Nephron (organoid): ENCODE results near the gene PPP6R2.

Source experiments
- H3K27ac Mint-ChIP-seq, 3 experiments: 2 replicates each; pipeline ENCODE4 v1.8.0; 2020; ENCODE audit warnings: mixed read lengths in 3 of 3, mild to moderate bottlenecking in 2 of 3, moderate library complexity in 1 of 3
- H3K27me3 Mint-ChIP-seq: 2 replicates; pipeline ENCODE4 v1.8.0; 2021; ENCODE audit warnings: low read depth, mild to moderate bottlenecking, moderate library complexity, mixed read lengths
- H3K36me3 Mint-ChIP-seq: 2 replicates; pipeline ENCODE4 v1.8.0; 2020; ENCODE audit warnings: low read depth, mixed read lengths
- H3K4me1 Mint-ChIP-seq: 2 replicates; pipeline ENCODE4 v1.8.0; 2020; ENCODE audit warnings: mixed read lengths
- H3K4me3 Mint-ChIP-seq, 3 experiments: 2 replicates each; pipeline ENCODE4 v1.8.0; 2020; ENCODE audit warnings: mild to moderate bottlenecking in 3 of 3, mixed read lengths in 3 of 3, moderate library complexity in 2 of 3
- H3K9me3 Mint-ChIP-seq: 2 replicates; pipeline ENCODE4 v1.8.0; 2020; ENCODE audit warnings: mixed read lengths
- TF ChIP-seq, protein P1 (sequence below), 3 experiments: fragments of 200-600 bp; sonication (generic); IDR thresholded peaks; one replicate each; pipeline ENCODE4 v1.5.0; 2021; ENCODE audit warnings: antibody characterized with exemption in 3 of 3; ENCODE audit not compliant: unreplicated experiment in 3 of 3

The PPP6R2 gene

GRCh38 chr22:50311606-50312351 lies 31.3 kb upstream of the PPP6R2 start:
- no peaks in the 10 kb centered on the region for H3K36me3 Mint-ChIP-seq
- no peak overlapping the region for H3K4me3 Mint-ChIP-seq
- peaks cover 7% of the 10 kb centered on the region for H3K4me1 Mint-ChIP-seq
- H3K27me3 Mint-ChIP-seq = peaks cover 6% of the 10 kb centered on the region
- H3K9me3 Mint-ChIP-seq = no peaks in the 10 kb centered on the region
- H3K27ac Mint-ChIP-seq = no peak overlapping the region
- TF ChIP-seq, protein P1, sequence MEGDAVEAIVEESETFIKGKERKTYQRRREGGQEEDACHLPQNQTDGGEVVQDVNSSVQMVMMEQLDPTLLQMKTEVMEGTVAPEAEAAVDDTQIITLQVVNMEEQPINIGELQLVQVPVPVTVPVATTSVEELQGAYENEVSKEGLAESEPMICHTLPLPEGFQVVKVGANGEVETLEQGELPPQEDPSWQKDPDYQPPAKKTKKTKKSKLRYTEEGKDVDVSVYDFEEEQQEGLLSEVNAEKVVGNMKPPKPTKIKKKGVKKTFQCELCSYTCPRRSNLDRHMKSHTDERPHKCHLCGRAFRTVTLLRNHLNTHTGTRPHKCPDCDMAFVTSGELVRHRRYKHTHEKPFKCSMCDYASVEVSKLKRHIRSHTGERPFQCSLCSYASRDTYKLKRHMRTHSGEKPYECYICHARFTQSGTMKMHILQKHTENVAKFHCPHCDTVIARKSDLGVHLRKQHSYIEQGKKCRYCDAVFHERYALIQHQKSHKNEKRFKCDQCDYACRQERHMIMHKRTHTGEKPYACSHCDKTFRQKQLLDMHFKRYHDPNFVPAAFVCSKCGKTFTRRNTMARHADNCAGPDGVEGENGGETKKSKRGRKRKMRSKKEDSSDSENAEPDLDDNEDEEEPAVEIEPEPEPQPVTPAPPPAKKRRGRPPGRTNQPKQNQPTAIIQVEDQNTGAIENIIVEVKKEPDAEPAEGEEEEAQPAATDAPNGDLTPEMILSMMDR (IDR thresholded peaks at IDR 0.05; ENCODE audit: unreplicated experiment in 3 of 3) = no peak

DNA sequence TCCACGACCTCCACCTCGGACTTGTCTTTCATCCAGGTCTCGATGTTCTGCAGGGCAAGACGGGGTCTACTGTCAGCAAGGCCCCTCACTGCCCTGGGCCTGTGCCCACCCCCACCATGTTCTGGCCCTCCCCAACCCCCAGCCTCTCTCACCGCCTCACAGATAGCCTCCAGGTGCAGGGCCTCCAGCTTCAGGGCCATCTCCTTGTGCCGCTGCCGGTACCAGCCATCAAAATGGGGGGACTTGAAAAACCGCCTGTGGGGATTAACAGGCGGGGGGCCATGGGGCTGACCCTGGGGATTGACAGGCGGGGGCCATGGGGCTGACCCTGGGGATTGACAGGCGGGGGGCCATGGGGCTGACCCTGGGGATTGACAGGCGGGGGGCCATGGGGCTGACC lies 30.8 kb upstream of the PPP6R2 start:
- H3K4me1 Mint-ChIP-seq = peaks cover 7% of the 10 kb centered on the region
- no peak overlapping the region for H3K27ac Mint-ChIP-seq
- TF ChIP-seq, protein P1 (IDR thresholded peaks at IDR 0.05; ENCODE audit: unreplicated experiment in 3 of 3) = no peak
- H3K36me3 Mint-ChIP-seq = no peaks in the 10 kb centered on the region
- no peak overlapping the region for H3K4me3 Mint-ChIP-seq
- H3K27me3 Mint-ChIP-seq = peaks cover 6% of the 10 kb centered on the region
- no peaks in the 10 kb centered on the region for H3K9me3 Mint-ChIP-seq

- Mint-ChIP-seq H3K9me3 (no peaks in the 10 kb centered on the region), H3K4me3 (no peak overlapping the region), H3K36me3 (no peaks in the 10 kb centered on the region), H3K4me1 (peaks cover 7% of the 10 kb centered on the region), H3K27ac (no peak overlapping the region), H3K27me3 (peaks cover 6% of the 10 kb centered on the region)
- TF ChIP-seq, protein P1 (IDR thresholded peaks at IDR 0.05; ENCODE audit: unreplicated experiment in 3 of 3) = no peak
Observed at GRCh38 chr22:50313021-50313420, 30.1 kb upstream of the PPP6R2 start.

GRCh38 chr22:50313600-50313999 lies 29.5 kb upstream of the PPP6R2 start:
- TF ChIP-seq, protein P1 (IDR thresholded peaks at IDR 0.05; ENCODE audit: unreplicated experiment in 3 of 3) = no peak
- Mint-ChIP-seq H3K27ac (no peak overlapping the region), H3K4me3 (no peak overlapping the region), H3K4me1 (peaks cover 5% of the 10 kb centered on the region), H3K36me3 (no peaks in the 10 kb centered on the region), H3K9me3 (no peaks in the 10 kb centered on the region), H3K27me3 (peaks cover 6% of the 10 kb centered on the region)

GRCh38 chr22:50314081-50314454 lies 29.1 kb upstream of the PPP6R2 start:
- no peak overlapping the region for H3K4me3 Mint-ChIP-seq
- TF ChIP-seq, protein P1 (IDR thresholded peaks at IDR 0.05; ENCODE audit: unreplicated experiment in 3 of 3) = no peak
- peaks cover 6% of the 10 kb centered on the region for H3K27me3 Mint-ChIP-seq
- H3K36me3 Mint-ChIP-seq = no peaks in the 10 kb centered on the region
- no peak overlapping the region for H3K27ac Mint-ChIP-seq
- H3K4me1 Mint-ChIP-seq = peaks cover under 1% of the 10 kb centered on the region
- no peaks in the 10 kb centered on the region for H3K9me3 Mint-ChIP-seq
